NT2/D1 (cell line): ENCODE results near the gene ARHGEF40.

ENCODE experiments used
- YY1 ChIP-seq: IDR thresholded peaks from 2 replicates; pipeline ENCODE4 v1.6.1; 2011; ENCODE audit not compliant: insufficient read length, insufficient read depth
- ZNF274 ChIP-seq: IDR thresholded peaks from 2 replicates; pipeline ENCODE4 v1.6.1; 2011; ENCODE audit warnings: mild to moderate bottlenecking, low read depth, low read length

- TF ChIP-seq ZNF274 (no peak), YY1 (no peak)
Observed at GRCh38 chr14:21133901-21134300, 63.8 kb downstream of the ARHGEF40 start.
